Measurements from ENCODE around the gene PARPBP.
"Not testable (repeated sequence)": the region's sequence is repeated elsewhere in the genome, so short reads cannot be mapped to it uniquely, and the experiment has no call there.

PARPBP gene

GRCh38 chr12:102163383-102163782 is 43.4 kb downstream of the PARPBP start:
- DNase-seq, result no peak

DNA sequence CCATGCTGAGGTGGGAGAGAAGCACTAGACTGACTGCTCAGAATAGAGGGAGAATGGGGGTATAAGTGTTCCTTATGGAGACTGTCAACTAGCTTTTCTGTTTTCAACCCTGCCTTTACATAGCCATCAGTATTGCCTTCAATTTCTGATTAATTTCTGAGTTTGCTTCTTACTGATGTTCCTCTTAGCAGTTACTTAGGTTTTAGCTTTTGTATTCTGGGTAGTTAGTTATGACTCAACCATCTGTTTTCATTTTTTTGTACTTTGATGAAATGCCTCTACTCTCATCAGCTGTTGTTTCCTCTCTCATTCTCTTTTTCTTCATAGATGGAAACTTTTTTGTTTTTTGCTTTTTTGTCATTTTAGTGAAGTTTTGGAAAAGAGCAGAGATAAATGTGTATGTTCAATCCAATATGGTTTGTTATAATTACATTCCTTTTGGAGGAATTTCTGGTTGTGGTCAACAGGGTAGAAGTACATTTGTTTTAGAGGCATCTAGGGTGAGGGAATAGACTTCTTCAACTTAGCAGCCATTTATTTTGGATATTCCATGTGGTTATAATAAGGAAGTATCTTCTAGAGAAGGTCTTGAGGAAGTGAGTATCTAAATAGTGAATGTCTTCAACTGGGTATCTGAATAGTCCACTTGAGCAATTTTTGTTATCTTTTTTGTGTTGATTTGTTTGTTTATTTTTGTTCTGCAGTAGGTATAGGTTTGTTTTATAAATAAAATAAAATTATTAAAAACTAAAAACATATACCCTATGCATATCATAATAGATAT is 48.0 kb downstream of the PARPBP start:
- peak; percentile 30 for DNase-seq

GRCh38 chr12:102169922-102170621 is 50.1 kb downstream of the PARPBP start:
- DNase-seq, result peak; percentile 27

GRCh38 chr12:102171951-102172350 is 52.0 kb downstream of the PARPBP start:
- DNase-seq, result no peak

- no peak for DNase-seq
Measured at GRCh38 chr12:102172436-102172835, 52.5 kb downstream of the PARPBP start.

GRCh38 chr12:102174117-102174516 is 54.1 kb downstream of the PARPBP start:
- no peak for DNase-seq

GRCh38 chr12:102174761-102175160 is 54.8 kb downstream of the PARPBP start:
- no peak for DNase-seq

DNA sequence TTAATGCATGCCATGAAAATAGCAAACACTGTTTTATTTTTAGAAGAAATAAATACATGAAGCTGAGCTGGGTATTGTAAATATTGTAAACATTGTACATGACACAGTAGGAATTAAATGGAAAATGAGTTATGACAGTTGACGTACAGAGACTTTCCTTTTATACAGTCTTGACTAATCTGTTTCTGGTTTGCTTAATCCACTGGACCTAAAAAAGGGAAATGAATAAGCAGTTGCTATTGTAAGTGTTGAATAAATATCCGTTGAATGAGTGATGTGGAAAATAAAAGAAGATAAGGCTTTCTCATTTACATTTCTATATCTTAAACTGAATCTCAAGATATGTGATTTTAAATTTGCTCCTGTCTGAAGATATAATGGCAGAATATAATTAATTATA is 62.7 kb downstream of the PARPBP start:
- DNase-seq, result peak; percentile 83

DNA sequence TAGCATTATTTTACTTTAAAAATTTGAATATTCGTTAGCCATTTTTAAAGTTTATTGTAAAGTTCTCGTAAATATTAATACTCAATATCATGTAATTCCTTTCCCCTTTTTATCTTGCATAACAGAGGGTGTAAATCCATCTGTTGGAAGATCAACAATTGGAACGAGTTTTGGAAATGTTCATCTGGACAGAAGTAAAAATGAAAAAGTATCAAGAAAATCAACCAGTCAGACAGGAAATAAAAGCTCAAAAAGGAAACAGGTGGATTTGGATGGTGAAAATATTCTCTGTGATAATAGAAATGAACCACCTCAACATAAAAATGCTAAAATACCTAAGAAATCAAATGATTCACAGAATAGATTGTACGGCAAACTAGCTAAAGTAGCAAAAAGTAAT is 75.8 kb downstream of the PARPBP start:
- DNase-seq, result no peak

DNA sequence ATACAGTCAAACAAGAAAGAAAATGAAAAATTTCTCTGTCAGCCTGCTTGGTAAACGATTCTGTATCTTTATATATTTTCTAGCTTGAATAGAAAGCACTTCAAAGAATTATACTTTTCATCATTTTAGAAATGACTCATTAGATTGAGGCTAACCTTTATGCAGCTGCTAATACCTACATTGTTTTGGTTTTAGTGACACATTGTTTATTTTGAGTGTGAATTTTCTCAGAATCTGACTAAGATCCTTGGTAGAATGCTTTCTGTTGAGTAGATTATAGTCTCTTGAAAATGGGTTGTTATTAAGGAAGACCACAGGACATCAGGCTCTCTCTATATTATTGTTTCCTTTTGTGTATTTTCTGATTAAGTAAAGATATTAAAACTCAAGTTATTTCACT is 77.8 kb downstream of the PARPBP start, which contains the start of gene PMCH:
PMCH (minus strand) TSS at position 45 of the 400 bp plus-strand sequence. CDS start 63 bp downstream, outside the sequence.
- no peak for DNase-seq

GRCh38 chr12:102201436-102202061 is 81.6 kb downstream of the PARPBP start:
- DNase-seq, result no peak

DNA sequence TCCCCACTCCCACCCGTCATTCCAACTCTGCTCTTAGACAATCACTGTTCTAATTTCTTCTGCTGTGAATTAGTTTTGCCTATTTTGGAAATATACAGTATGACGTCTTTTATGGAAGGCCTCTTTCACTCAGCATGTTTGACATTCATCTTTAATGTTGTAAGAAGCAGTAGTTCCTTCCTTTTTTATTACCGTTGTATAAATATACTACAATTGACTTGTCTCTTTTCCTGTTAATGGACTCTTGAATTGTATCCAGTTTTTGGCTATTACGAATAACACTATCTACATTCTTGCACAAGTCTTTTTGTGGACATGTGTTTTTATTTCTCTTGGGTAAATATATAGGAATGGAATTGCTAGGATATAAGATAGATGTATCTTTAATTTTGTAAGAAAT is 82.6 kb downstream of the PARPBP start:
- no peak for DNase-seq

GRCh38 chr12:102204025-102204424 is 84.0 kb downstream of the PARPBP start:
- no peak for DNase-seq

DNA sequence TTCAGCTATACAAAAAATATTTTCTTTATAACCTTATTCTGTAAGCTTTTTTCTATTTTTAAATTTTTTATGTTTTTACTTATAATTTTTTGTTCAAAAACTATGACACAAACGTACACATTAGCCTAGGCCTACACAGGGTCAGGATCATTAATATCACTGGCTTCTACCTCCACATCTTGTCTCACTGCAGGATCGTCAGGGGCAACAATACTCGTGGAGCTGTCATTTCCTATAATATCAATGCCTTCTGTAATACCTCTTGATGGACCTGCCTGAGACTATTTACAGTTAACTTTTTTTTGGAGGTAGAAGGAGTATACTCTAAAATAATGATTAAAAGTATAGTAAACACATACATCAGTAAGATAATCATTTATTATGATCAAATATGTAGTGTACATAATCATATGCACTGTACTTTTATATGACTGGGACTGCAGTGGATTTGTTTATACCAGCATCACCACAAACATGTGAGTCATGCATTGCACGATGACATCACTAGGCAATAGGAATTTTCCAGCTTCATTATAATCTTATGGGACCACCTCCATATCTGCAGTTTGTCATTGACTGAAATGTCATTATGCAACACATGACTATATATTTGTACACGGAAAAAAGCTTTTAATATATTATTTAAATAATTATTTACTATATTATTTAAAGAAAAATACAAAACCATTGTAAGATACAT is 96.2 kb downstream of the PARPBP start:
- DNase-seq, result peak; percentile 3

DNA sequence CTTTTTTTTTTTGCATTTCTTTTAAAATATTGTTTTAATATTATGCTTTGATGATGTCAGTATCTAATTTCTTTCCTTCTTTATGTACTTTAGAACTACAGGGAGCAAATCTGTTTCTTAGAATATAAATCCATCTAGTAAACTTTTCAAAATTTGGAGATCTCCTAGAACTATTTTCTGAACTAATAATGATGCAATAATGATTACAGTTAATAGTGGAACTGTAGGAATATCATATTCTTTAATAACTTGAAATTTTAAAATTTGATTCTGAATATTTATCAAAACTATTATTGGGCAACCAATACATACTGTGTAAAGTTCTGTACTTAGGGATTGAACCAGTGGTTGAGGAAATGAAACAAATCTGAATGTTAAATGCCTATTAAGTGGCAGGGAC is 100.8 kb downstream of the PARPBP start:
- no peak for DNase-seq

DNA sequence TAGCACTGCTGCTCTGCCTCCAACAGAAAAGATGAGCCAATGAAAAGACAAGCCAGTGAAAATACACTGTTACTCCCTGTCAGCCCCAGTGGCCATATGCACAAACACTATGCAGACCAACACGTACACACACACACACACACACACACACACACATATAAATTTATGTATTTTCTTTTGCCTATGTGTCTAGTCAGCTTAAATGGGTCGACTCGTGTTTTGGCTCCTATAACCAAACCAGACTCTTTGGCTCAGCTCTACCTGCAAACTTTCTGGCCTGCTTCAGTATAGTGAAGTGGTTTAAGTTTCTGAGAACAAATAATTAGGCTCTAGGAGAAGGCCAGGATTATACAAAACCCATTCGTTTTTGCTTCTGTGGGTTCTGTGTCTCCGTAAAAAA is 108.0 kb downstream of the PARPBP start:
- DNase-seq, result no peak

DNA sequence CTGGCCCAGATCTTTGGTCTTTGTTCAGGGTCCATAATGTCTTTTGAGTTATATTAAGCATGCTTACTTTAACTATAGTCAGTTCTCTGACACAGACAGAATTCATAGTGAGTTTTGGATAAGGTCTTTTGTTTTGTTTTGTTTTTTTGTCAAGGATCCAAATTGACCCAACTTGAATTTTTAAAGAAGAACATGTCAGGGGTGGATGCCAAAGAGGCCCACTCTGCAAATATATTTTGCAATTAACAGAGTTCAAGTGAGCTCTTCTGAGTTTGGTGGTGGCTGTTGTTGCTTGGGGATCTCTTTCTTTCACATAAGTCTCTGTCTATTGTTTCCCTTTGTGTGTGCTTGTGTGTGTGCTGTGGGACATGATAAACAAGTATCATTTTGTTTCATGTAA is 112.1 kb downstream of the PARPBP start:
- no peak for DNase-seq

DNA sequence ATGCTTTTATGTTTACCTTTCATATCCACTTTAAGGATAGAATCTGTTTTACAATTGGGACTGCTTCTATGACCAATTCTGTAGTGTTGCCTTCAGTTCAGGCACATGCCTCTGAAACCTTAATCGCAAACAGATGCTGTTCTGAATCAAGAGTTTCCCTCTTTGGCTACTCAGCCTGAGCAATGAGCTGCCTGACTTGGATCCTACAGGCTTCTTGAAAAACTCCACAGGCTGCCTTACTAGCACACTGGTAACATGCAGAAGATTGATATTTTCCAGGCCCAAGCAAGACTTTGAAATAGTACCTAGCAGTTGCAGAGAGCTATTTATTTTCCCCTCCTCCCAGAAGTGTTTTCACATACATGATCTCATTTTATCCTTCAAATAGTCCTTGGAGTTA is 112.5 kb downstream of the PARPBP start:
- DNase-seq, result no peak

DNA sequence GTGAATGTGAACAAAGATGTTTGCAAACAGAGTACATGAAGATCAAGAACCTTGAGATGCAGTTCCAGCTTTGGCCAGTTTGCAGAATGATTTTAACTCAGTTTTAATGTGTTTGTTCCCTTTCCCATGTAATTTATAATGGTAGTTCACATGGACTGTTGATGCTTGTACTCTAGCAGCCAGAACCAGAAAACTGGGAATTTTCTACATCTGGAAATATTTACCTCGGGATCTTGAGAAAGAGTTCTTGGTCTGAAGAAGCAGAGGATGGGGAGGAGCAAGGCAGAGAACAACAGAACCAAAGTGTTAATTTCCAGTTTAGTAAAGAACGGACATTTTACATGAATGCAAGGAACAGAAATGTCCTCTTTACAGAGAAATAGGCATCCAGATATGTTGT is 114.6 kb downstream of the PARPBP start:
- DNase-seq, result no peak

DNA sequence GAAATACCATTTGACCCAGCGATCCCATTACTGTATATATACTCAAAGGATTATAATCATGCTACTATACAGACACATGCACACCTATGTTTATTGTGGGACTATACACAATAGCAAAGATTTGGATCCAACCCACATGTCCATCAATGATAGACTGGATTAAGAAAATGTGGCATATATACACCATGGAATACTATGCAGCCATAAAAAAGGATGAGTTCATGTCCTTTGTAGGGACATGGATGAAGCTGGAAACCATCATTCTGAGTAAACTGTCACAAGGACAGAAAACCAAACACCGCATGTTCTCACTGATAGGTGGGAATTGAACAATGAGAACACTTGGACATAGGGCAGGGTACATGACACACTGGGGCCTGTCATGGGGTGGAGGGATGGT is 120.9 kb downstream of the PARPBP start:
- not testable (repeated sequence) for DNase-seq

Data from inflammatory macrophage treated with lipopolysaccharide for 4 hours (primary cell).